A172 (cell line): ENCODE measurements around the gene TTC34. TPM values are rescaled to one million over a fixed set of nuclear protein-coding genes. Genes with fewer than 3 reads are reported as not detected.
A peak's percentile ranks its signal among the peaks of the same experiment; 100 is the strongest.

Experiments used
- DNase-seq: peaks from one replicate; pipeline ENCODE4 v3.0.0-alpha.2; 2015; ENCODE audit warnings: low spot score
- total RNA-seq: library from RNA; depleted of rRNA; stranded (reverse); fragments of >200 nt; shearing (Covaris generic); gene quantifications from 2 replicates; pipeline ENCODE4 v1.2.3, GENCODE V29; 2014; rRNA removed

TTC34 gene
- total RNA-seq, 1 experiment from 2014 or later: not detected

- DNase-seq: no peak
These were observed 208.8 kb downstream of the TTC34 start for GRCh38 chr1:2592672-2593071.

- DNase-seq: no peak
These were observed 209.8 kb downstream of the TTC34 start for GRCh38 chr1:2591581-2592261.

GRCh38 chr1:2591233-2591580, 210.3 kb downstream of the TTC34 start:
- no peak for DNase-seq

GRCh38 chr1:2590233-2591141, 211.0 kb downstream of the TTC34 start:
- DNase-seq: no peak

- DNase-seq: no peak
These were observed 211.9 kb downstream of the TTC34 start for GRCh38 chr1:2589431-2590232.

- no peak for DNase-seq
These were observed 212.6 kb downstream of the TTC34 start for GRCh38 chr1:2588661-2589430.

GRCh38 chr1:2587860-2588571, 213.5 kb downstream of the TTC34 start:
- no peak for DNase-seq

- no peak for DNase-seq
These were observed 214.2 kb downstream of the TTC34 start for GRCh38 chr1:2587071-2587859.

GRCh38 chr1:2586154-2587070, 215.1 kb downstream of the TTC34 start, which contains the start of gene PRXL2B:
Gene PRXL2B (plus strand): TSS chr1:2586777. CDS start chr1:2586886, 109 bp downstream.
- DNase-seq: peak; percentile 89

Other genes starting within 250 kb of the TTC34 start
- 0.05 and 0.10 TPM in 2 replicates for gene TNFRSF14, start 245.3 kb downstream of the TTC34 start, total RNA-seq
- 23.1 and 27.9 TPM in 2 replicates for gene PRXL2B, start 214.9 kb downstream of the TTC34 start, total RNA-seq
- gene MMEL1, start 168.7 kb downstream of the TTC34 start, total RNA-seq: not detected in 2 replicates
- gene ACTRT2, start 219.8 kb upstream of the TTC34 start, total RNA-seq: not detected in 2 replicates